ENCODE data around the gene SNX24. TPM values are rescaled to one million over a fixed set of nuclear protein-coding genes. Genes with fewer than 3 reads are reported as not detected.
"Not testable (repeated sequence)": the region's sequence is repeated elsewhere in the genome, so short reads cannot be mapped to it uniquely, and the experiment has no call there.

The SNX24 gene
- total RNA-seq, 4 donors from 2014 or later = 12.5 to 16.4 (median 13.9) TPM

GRCh38 chr5:122967085-122967484 is 121.7 kb downstream of the SNX24 start:
- no peak overlapping the region for H3K27ac ChIP-seq (replicated peaks in 1 of 4)
- DNase-seq (ENCODE audit: extremely low spot score) = no peak
- TF ChIP-seq EP300 (IDR thresholded peaks at IDR 0.05) = no peak
- no peak for TF ChIP-seq POLR2AphosphoS5 (IDR thresholded peaks at IDR 0.05)
- WGBS = 96% methylated on average over 7 of the region's 7 CpGs
- no peak overlapping the region for H3K4me3 ChIP-seq
- intact Hi-C loops (cut with DNase I) = no loop called here
- no peaks in the 10 kb centered on the region for H3K9me3 ChIP-seq
- H3K27me3 ChIP-seq = no peaks in the 10 kb centered on the region
- peaks cover 0 to 2% (median 0%) of the 10 kb centered on the region in 4 donors for H3K36me3 ChIP-seq
- no peaks in the 10 kb centered on the region for H3K4me1 ChIP-seq

DNA sequence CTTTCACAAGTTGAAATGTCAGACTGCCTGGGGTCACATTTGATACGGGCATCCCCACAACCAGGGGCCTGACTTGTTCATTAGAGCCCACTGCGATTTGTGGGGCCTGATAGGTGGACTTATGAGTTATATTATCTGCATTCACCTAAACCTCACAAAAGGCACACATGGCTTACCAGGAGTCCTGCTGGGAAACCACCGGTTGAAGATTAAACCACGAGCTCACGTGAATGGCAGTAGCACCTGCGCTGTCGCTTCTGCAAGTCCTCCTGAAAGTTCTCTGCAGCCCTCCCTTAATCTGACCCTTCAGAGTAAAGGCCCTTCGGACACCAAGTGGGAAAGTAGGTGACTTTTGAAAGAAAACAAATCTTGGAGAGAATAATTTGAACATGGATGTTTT is 122.2 kb downstream of the SNX24 start:
- Histone ChIP-seq H3K4me1 (no peaks in the 10 kb centered on the region), H3K36me3 (peaks cover 0 to 2% (median 0%) of the 10 kb centered on the region in 4 donors), H3K27ac (replicated peaks in 1 of 4) (no peak overlapping the region), H3K9me3 (no peaks in the 10 kb centered on the region), H3K4me3 (no peak overlapping the region), H3K27me3 (no peaks in the 10 kb centered on the region)
- no peak for DNase-seq (ENCODE audit: extremely low spot score)
- 85% methylated on average over 8 of the region's 8 CpGs for WGBS
- no peak for TF ChIP-seq EP300 (IDR thresholded peaks at IDR 0.05)
- TF ChIP-seq POLR2AphosphoS5 (IDR thresholded peaks at IDR 0.05) = no peak
- no peak for TF ChIP-seq CTCF (IDR thresholded peaks at IDR 0.05)
- TF ChIP-seq POLR2A (IDR thresholded peaks at IDR 0.05; ENCODE audit: low read depth) = no peak
- intact Hi-C loops (cut with DNase I) = no loop called here

DNA sequence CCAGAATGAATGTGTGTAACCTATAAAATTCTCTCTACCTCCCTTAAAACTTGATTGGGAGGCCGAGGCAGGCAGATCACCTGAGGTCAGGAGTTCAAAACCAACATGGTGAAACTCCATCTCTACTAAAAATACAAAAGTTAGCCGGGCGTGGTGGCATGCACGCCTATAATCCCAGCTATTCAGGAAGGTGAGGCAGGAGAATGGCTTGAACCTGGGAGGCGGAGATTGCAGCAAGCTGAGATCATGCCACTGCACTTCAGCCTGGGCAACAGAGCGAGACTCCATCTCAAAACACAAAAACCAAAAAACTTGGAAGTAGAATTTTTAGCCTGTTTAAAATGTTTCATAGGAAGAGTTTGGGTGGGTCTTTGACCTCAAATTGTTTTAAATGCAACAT is 122.6 kb downstream of the SNX24 start:
- intact Hi-C loops (cut with DNase I); DNase-seq (ENCODE audit: extremely low spot score): not testable (repeated sequence)
- 93% methylated on average over 6 of the region's 6 CpGs for WGBS

GRCh38 chr5:122971333-122971732 is 125.9 kb downstream of the SNX24 start:
- Histone ChIP-seq H3K4me3 (no peak overlapping the region), H3K4me1 (no peaks in the 10 kb centered on the region), H3K27ac (replicated peaks in 1 of 4) (no peak overlapping the region), H3K27me3 (no peaks in the 10 kb centered on the region), H3K36me3 (peaks cover 0 to 2% (median 0%) of the 10 kb centered on the region in 4 donors), H3K9me3 (no peaks in the 10 kb centered on the region)
- intact Hi-C loops (cut with DNase I) = no loop called here
- 96% methylated on average over 2 of the region's 2 CpGs for WGBS
- TF ChIP-seq POLR2AphosphoS5 (IDR thresholded peaks at IDR 0.05) = no peak
- TF ChIP-seq POLR2A (IDR thresholded peaks at IDR 0.05; ENCODE audit: low read depth) = no peak
- no peak for TF ChIP-seq CTCF (IDR thresholded peaks at IDR 0.05)
- no peak for TF ChIP-seq EP300 (IDR thresholded peaks at IDR 0.05)
- DNase-seq (ENCODE audit: extremely low spot score) = no peak

More for the DNA sequence above, 122.6 kb downstream of the SNX24 start:
- H3K4me1 ChIP-seq; H3K4me3 ChIP-seq; H3K36me3 ChIP-seq; H3K9me3 ChIP-seq; H3K27ac ChIP-seq (replicated peaks in 1 of 4); H3K27me3 ChIP-seq: not testable (repeated sequence)

DNA sequence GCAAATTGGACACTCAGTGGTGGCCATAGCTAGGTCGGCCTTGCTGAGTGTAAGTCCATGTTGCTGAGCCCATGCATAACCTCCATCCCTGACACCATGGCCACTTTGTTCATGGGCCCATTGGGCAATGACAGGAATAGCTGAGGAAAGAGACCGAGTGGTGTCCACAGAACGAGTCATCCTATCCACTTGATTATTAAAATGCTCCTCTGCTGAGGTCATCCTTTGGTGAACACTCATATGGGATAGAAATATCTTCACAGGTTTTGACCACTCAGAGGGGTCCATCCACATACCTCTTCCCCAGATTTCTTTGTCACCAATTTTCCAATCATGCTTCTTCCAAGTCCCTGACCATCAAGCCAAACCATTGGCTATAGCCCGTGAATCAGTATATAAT is 127.5 kb downstream of the SNX24 start:
- TF ChIP-seq EP300 (IDR thresholded peaks at IDR 0.05) = no peak
- TF ChIP-seq CTCF (IDR thresholded peaks at IDR 0.05) = no peak
- no peak for TF ChIP-seq POLR2AphosphoS5 (IDR thresholded peaks at IDR 0.05)
- TF ChIP-seq POLR2A (IDR thresholded peaks at IDR 0.05; ENCODE audit: low read depth) = no peak
- intact Hi-C loops (cut with DNase I) = no loop called here
- 100% methylated on average over 4 of the region's 4 CpGs for WGBS
- Histone ChIP-seq H3K4me3 (no peak overlapping the region), H3K27ac (replicated peaks in 1 of 4) (no peak overlapping the region), H3K36me3 (peaks cover 0 to 2% (median 0%) of the 10 kb centered on the region in 4 donors), H3K9me3 (no peaks in the 10 kb centered on the region), H3K27me3 (no peaks in the 10 kb centered on the region), H3K4me1 (no peaks in the 10 kb centered on the region)
- no peak for DNase-seq (ENCODE audit: extremely low spot score)

DNA sequence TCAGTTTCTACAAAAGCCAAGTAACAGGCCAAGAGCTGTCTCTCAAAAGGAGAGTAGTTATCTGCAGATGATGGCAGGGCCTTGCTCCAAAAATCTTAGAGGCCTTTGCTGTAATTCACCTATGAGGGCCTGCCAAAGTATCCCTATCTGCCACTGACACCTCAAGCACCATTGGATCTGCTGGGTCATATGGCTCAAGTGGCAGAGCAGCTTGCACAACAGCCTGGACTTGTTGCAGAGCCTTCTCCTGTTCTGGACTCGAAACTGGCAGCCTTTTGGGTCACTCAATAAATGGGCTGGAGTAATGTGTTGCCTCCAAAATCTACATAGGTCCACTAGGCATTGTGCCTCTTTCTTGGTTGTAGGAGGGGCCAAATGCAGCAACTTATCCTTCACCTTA is 128.3 kb downstream of the SNX24 start:
- H3K27ac ChIP-seq (replicated peaks in 1 of 4); H3K4me1 ChIP-seq; H3K4me3 ChIP-seq; H3K36me3 ChIP-seq; H3K27me3 ChIP-seq; H3K9me3 ChIP-seq; intact Hi-C loops (cut with DNase I); DNase-seq (ENCODE audit: extremely low spot score): not testable (repeated sequence)
- WGBS = 100% methylated on average over 1 of the region's 1 CpG

GRCh38 chr5:122974251-122974650 is 128.8 kb downstream of the SNX24 start:
- H3K4me1 ChIP-seq; H3K27ac ChIP-seq (replicated peaks in 1 of 4); H3K4me3 ChIP-seq; H3K9me3 ChIP-seq; intact Hi-C loops (cut with DNase I); H3K27me3 ChIP-seq; H3K36me3 ChIP-seq; DNase-seq (ENCODE audit: extremely low spot score): not testable (repeated sequence)
- 90% methylated on average over 3 of the region's 3 CpGs for WGBS

Data from esophagus muscularis mucosa (tissue), 4 donors.